HepG2 (cell line): ENCODE measurements around the gene DUS3L. TPM values are rescaled to one million over a fixed set of nuclear protein-coding genes. Genes with fewer than 3 reads are reported as not detected.
A peak's percentile ranks its signal among the peaks of the same experiment; 100 is the strongest.

Experiments
- ATAC-seq: fragments of 200-7000 bp; cut with Tn5 transposase; 3 replicates; pipeline ENCODE4 v1.9.1; 2020; ENCODE audit warnings: mild to moderate bottlenecking, moderate library complexity
- BruUV-seq: library from RNA; stranded (reverse); fragments of 400-500 nt; replicated peaks from 2 replicates; lab custom pipeline; 2021; lab: Mats Ljungman, UMichigan
- CTCF ChIA-PET: fragments of 300-600 bp; formaldehyde crosslinking; extraction: SDS; loops from one replicate; lab custom pipeline; 2021; ENCODE audit warnings: low total read pairs, inconsistent platforms, low intra/inter-chr PET ratio; lab: Yijun Ruan, JAX
- POLR2A ChIA-PET: fragments of 350-600 bp; sonication (Branson Sonifier 250); formaldehyde crosslinking; loops from one replicate; lab custom pipeline; 2020; ENCODE audit warnings: antibody characterized with exemption, inconsistent platforms; lab: Yijun Ruan, JAX
- DNase-seq: peaks from one replicate; pipeline ENCODE4 v3.0.0-alpha.2; 2015; ENCODE audit warnings: low spot score
- FAIRE-seq: peaks from 3 replicates; lab custom pipeline; 2011; peaks lifted over from hg19 to GRCh38; lab: Jason Lieb, UNC
- H2AFZ ChIP-seq: one replicate; pipeline ENCODE4 v1.6.1; 2011; ENCODE audit warnings: low read length, inconsistent platforms
- H3K27ac ChIP-seq: fragments of 300-600 bp; 3 replicates; pipeline ENCODE4 v1.8.0; 2011; ENCODE audit warnings: mixed run types, mild to moderate bottlenecking, mixed read lengths, low read length, inconsistent platforms; ENCODE audit not compliant: insufficient read depth; ENCODE audit errors: extremely low read length
- H3K27me3 ChIP-seq, 2 experiments: fragments of 200-600 bp in 1 of 2; 2 replicates in 1 of 2; 3 replicates in 1 of 2; pipeline versions ENCODE4 v1.6.0 to v1.8.0; 2011; ENCODE audit warnings: low read length in 2 of 2, mild to moderate bottlenecking in 2 of 2, moderate library complexity in 2 of 2, inconsistent platforms in 1 of 2; ENCODE audit not compliant: insufficient read depth in 2 of 2, control insufficient read depth in 1 of 2
- H3K36me3 ChIP-seq, 2 experiments: fragments of 200-600 bp in 1 of 2; replicated peaks in 1 of 2; 2 replicates in 1 of 2; 3 replicates in 1 of 2; pipeline versions ENCODE4 v1.5.1 to v1.8.0; 2011; ENCODE audit warnings: low read length in 2 of 2, inconsistent platforms in 1 of 2; ENCODE audit not compliant: insufficient read depth in 2 of 2, control insufficient read depth in 1 of 2
- H3K4me1 ChIP-seq: 2 replicates; pipeline ENCODE4 v1.5.1; 2012; ENCODE audit warnings: low read length, inconsistent platforms; ENCODE audit not compliant: insufficient read depth
- H3K4me2 ChIP-seq: 2 replicates; pipeline ENCODE4 v1.6.0; 2011; ENCODE audit warnings: low read depth, low read length, inconsistent platforms
- H3K4me3 ChIP-seq, 3 experiments: fragments of 200-600 bp in 1 of 3; sonication (generic), shearing (Covaris generic) in 1 of 3; replicated peaks in 1 of 3; 2 replicates each; pipeline ENCODE4 v1.5.1; 2011 to 2016; ENCODE audit warnings: low read length in 3 of 3, inconsistent platforms in 2 of 3, low read depth in 2 of 3, mild to moderate bottlenecking in 2 of 3, control low read depth in 1 of 3, mixed read lengths in 1 of 3; ENCODE audit not compliant: insufficient read depth in 1 of 3
- H3K79me2 ChIP-seq: one replicate; pipeline ENCODE4 v1.6.1; 2011; ENCODE audit warnings: low read length, inconsistent platforms; ENCODE audit not compliant: insufficient read depth
- H3K9ac ChIP-seq: 2 replicates; pipeline ENCODE4 v1.6.0; 2011; ENCODE audit warnings: mild to moderate bottlenecking, low read depth, low read length, inconsistent platforms; ENCODE audit not compliant: insufficient read depth
- H3K9me3 ChIP-seq: 2 replicates; pipeline ENCODE4 v1.5.1; 2012; ENCODE audit warnings: mild to moderate bottlenecking, low read length
- H4K20me1 ChIP-seq: 2 replicates; pipeline ENCODE4 v1.6.0; 2011; ENCODE audit warnings: inconsistent platforms, mild to moderate bottlenecking, low read length, moderate library complexity; ENCODE audit not compliant: insufficient read depth
- FOXO1 ChIP-seq: sonication (generic); formaldehyde crosslinking; IDR thresholded peaks from 2 replicates; pipeline ENCODE4 v1.4.0; 2020; ENCODE audit warnings: missing genetic modification reagents
- HIC2 ChIP-seq: sonication (generic); formaldehyde crosslinking; IDR thresholded peaks from 2 replicates; pipeline ENCODE4 v1.9.0; 2022; ENCODE audit warnings: low read depth, missing genetic modification reagents
- MEF2D ChIP-seq: sonication (generic); formaldehyde crosslinking; IDR thresholded peaks from 2 replicates; pipeline ENCODE4 v1.5.1; 2020; ENCODE audit warnings: mild to moderate bottlenecking, missing genetic modification reagents
- MTERF4 ChIP-seq: sonication (generic); formaldehyde crosslinking; IDR thresholded peaks from 2 replicates; pipeline ENCODE4 v1.8.0; 2023; ENCODE audit warnings: mild to moderate bottlenecking, missing genetic modification reagents
- SETDB1 ChIP-seq: sonication (generic); formaldehyde crosslinking; IDR thresholded peaks from 2 replicates; pipeline ENCODE4 v1.5.1; 2020; ENCODE audit warnings: missing genetic modification reagents, mild to moderate bottlenecking, borderline replicate concordance
- THRA ChIP-seq: sonication (generic); formaldehyde crosslinking; IDR thresholded peaks from 2 replicates; pipeline ENCODE4 v1.4.0; 2020; ENCODE audit warnings: missing genetic modification reagents, borderline replicate concordance
- ZFP41 ChIP-seq: sonication (generic); formaldehyde crosslinking; IDR thresholded peaks from 2 replicates; pipeline ENCODE4 v1.4.0; 2020; ENCODE audit warnings: mild to moderate bottlenecking, missing genetic modification reagents, borderline replicate concordance
- ZFX ChIP-seq: sonication (generic); formaldehyde crosslinking; IDR thresholded peaks from 2 replicates; pipeline ENCODE4 v1.4.0; 2020; ENCODE audit warnings: mild to moderate bottlenecking, low read depth, missing genetic modification reagents, moderate library complexity
- ZNF333 ChIP-seq: sonication (generic); formaldehyde crosslinking; IDR thresholded peaks from 2 replicates; pipeline ENCODE4 v1.4.0; 2020; ENCODE audit warnings: mild to moderate bottlenecking, missing genetic modification reagents, borderline replicate concordance
- ZNF503 ChIP-seq: sonication (generic); formaldehyde crosslinking; IDR thresholded peaks from 2 replicates; pipeline ENCODE4 v1.4.0; 2020; ENCODE audit warnings: missing genetic modification reagents
- ZNF691 ChIP-seq: sonication (generic); formaldehyde crosslinking; IDR thresholded peaks from 2 replicates; pipeline ENCODE4 v1.4.0; 2020; ENCODE audit warnings: missing genetic modification reagents, low read depth, mild to moderate bottlenecking, borderline replicate concordance
- ZNF746 ChIP-seq: sonication (generic); formaldehyde crosslinking; IDR thresholded peaks from 2 replicates; pipeline ENCODE4 v1.8.0; 2022; ENCODE audit warnings: mild to moderate bottlenecking, missing genetic modification reagents
- WGBS: methylation state at CpG from one replicate; pipeline ENCODE4 v1.1.6; 2017; ENCODE audit warnings: low lambda C conversion rate; 5-methylcytosine and 5-hydroxymethylcytosine counted together
- in situ Hi-C: cut with HindIII; loops from 2 replicates; pipeline ENCODE4 v1.10.0; 2017; ENCODE audit warnings: low pct_unique_long_range_greater_than_20kb; ENCODE audit not compliant: extremely low pct_ligation_motif_present
- intact Hi-C: fragments of 100-400 bp; cut with micrococcal nuclease; formaldehyde crosslinking; loops from one replicate; pipeline ENCODE4 v1.10.0; 2022; ENCODE audit not compliant: unreplicated experiment
- polyA plus RNA-seq, 8 experiments: library from polyadenylated mRNA; depleted of rRNA in 3 of 8; stranded (reverse) in 7 of 8; unstranded in 1 of 8; fragments of >200 nt; fragmentation: Illumina TruSeq in 4 of 8; extraction: Trizol in 4 of 8; gene quantifications; 2 replicates each; pipeline versions ENCODE4 v1.2.1 to v1.2.3, GENCODE V29; 2011 to 2016; ENCODE audit warnings: low read depth in 4 of 8, missing spikeins in 1 of 8, mixed read lengths in 1 of 8; ENCODE audit not compliant: insufficient read depth in 1 of 8
- total RNA-seq, 5 experiments: library from RNA; depleted of rRNA; stranded (reverse); fragments of >200 nt; fragmentation: Illumina TruSeq; extraction: Trizol; gene quantifications; 2 replicates each; pipeline ENCODE4 v1.2.3, GENCODE V29; 2016; ENCODE audit warnings: low read depth in 1 of 5

Gene DUS3L
- total and polyA plus RNA-seq, 2 of the 13 experiments (the other 11 are each of a cell fraction or from before 2014, with no cell fraction given): 13.3 to 25.1 TPM

GRCh38 chr19:5799247-5800241 is 8.6 kb upstream of the DUS3L start:
- ATAC-seq: peak; percentile 37
- ChIA-PET POLR2A (interaction anchor here (0.7 to 1.7 kb wide), 5 partner anchors 8 to 180 kb away, joined by 3 to 7 read pairs (median 4); partner anchors contain the start of genes DUS3L and NDUFA11), CTCF (no interaction called here)
- WGBS: 1% methylated on average over 28 of the region's 37 CpGs
- no peaks in the 10 kb centered on the region for H3K36me3 ChIP-seq
- BruUV-seq: no TSS peak
- H3K4me1 ChIP-seq: peaks cover 55% of the 10 kb centered on the region
- no peaks in the 10 kb centered on the region for H4K20me1 ChIP-seq
- no peak for DNase-seq
- peak overlapping the region; percentile 19 for H3K9ac ChIP-seq
- no peak overlapping the region for H2AFZ ChIP-seq
- peaks cover 0 to 5% of the 10 kb centered on the region in 2 experiments; a peak in 2 of 5 replicates for H3K27me3 ChIP-seq
- no peaks in the 10 kb centered on the region for H3K79me2 ChIP-seq
- H3K4me2 ChIP-seq: peak overlapping the region; percentile 89
- no peak for FAIRE-seq
- H3K9me3 ChIP-seq: no peaks in the 10 kb centered on the region
- in situ Hi-C loops: loop anchor here (5.0 kb wide), 2 partner anchors 178 to 223 kb away; partner anchors contain the start of gene RANBP3
- intact Hi-C loops: loop anchor here (10.0 kb wide), 1 partner anchor 225 kb away; no protein-coding TSS in a partner anchor
- peak overlapping the region; percentile 12 to 56 (median 31); a peak in 5 of 6 replicates for H3K4me3 ChIP-seq
- no peak overlapping the region for H3K27ac ChIP-seq
- TF ChIP-seq ZNF333 (CRISPR knock-in tag) (no peak), ZFP41 (CRISPR knock-in tag) (peak; percentile 41; the same call in 1 of the 2 replicates), ZNF691 (no peak), SETDB1 (CRISPR knock-in tag) (no peak), FOXO1 (CRISPR knock-in tag) (no peak), THRA (peak; percentile 67; the same call in 1 of the 2 replicates), ZNF746 (CRISPR knock-in tag) (0 out of 2 replicates have a peak, but pooled peaks have one; percentile 28), ZFX (peak; percentile 57; the same call in 1 of the 2 replicates), ZNF503 (CRISPR knock-in tag) (no peak), HIC2 (CRISPR knock-in tag) (peak; percentile 50), MTERF4 (CRISPR knock-in tag) (peak; percentile 53; the same call in 1 of the 2 replicates), MEF2D (CRISPR knock-in tag) (peak; percentile 59)
